ENCODE results near the gene ISOC2. TPM values are rescaled to one million over a fixed set of nuclear protein-coding genes. Genes with fewer than 3 reads are reported as not detected.
"Not testable (repeated sequence)": the region's sequence is repeated elsewhere in the genome, so short reads cannot be mapped to it uniquely, and the experiment has no call there.

Gene ISOC2
- polyA plus RNA-seq, 4 donors, result 28.8 to 164 (median 78.4) TPM

GRCh38 chr19:55426042-55426441 is 35.4 kb downstream of the ISOC2 start:
- WGBS, 3 donors, result 51 to 70% (median 53%) methylated on average over 2 of the region's 2 CpGs

GRCh38 chr19:55424518-55424917 is 36.9 kb downstream of the ISOC2 start:
- no peak for FAIRE-seq
- no peak for DNase-seq
- no peaks in the 10 kb centered on the region for H3K4me1 ChIP-seq (ENCODE audit: control insufficient read depth in 3 of 3, insufficient read depth in 2 of 3, low read depth in 1 of 3, low read length in 2 of 3)
- H3K4me3 ChIP-seq (ENCODE audit: low read depth in 1 of 3, low read length in 3 of 3), result no peak overlapping the region
- H3K27ac ChIP-seq (ENCODE audit: low read depth in 1 of 3, low read length in 2 of 3), result no peak overlapping the region
- WGBS, 3 donors, result 85 to 88% (median 87%) methylated on average over 3 of the region's 3 CpGs
- H3K27me3 ChIP-seq (ENCODE audit: control insufficient read depth in 3 of 3, insufficient read depth in 3 of 3, low read length in 3 of 3), result peaks cover 0 to 13% (median 3%) of the 10 kb centered on the region in 3 donors
- no peaks in the 10 kb centered on the region for H3K36me3 ChIP-seq (ENCODE audit: control insufficient read depth in 3 of 3, insufficient read depth in 2 of 3, low read depth in 1 of 3, low read length in 3 of 3)
- peaks cover 0 to 8% of the 10 kb centered on the region in 2 donors for H3K9me3 ChIP-seq (ENCODE audit: control insufficient read depth in 2 of 2, insufficient read depth in 1 of 2, low read depth in 1 of 2, low read length in 1 of 2)

More at GRCh38 chr19:55426042-55426441, 35.4 kb downstream of the ISOC2 start:
- DNase-seq, result no peak
- no peak for FAIRE-seq
- H3K27me3 ChIP-seq (ENCODE audit: control insufficient read depth in 3 of 3, insufficient read depth in 3 of 3, low read length in 3 of 3), result peaks cover 0 to 13% (median 4%) of the 10 kb centered on the region in 3 donors
- no peak overlapping the region for H3K4me3 ChIP-seq (ENCODE audit: low read depth in 1 of 3, low read length in 3 of 3)
- H3K27ac ChIP-seq (ENCODE audit: low read depth in 1 of 3, low read length in 2 of 3), result no peak overlapping the region
- no peaks in the 10 kb centered on the region for H3K36me3 ChIP-seq (ENCODE audit: control insufficient read depth in 3 of 3, insufficient read depth in 2 of 3, low read depth in 1 of 3, low read length in 3 of 3)
- peaks cover 0 to 2% of the 10 kb centered on the region in 2 donors for H3K9me3 ChIP-seq (ENCODE audit: control insufficient read depth in 2 of 2, insufficient read depth in 1 of 2, low read depth in 1 of 2, low read length in 1 of 2)
- H3K4me1 ChIP-seq (ENCODE audit: control insufficient read depth in 3 of 3, insufficient read depth in 2 of 3, low read depth in 1 of 3, low read length in 2 of 3), result no peaks in the 10 kb centered on the region

- no peak overlapping the region for H3K27ac ChIP-seq (ENCODE audit: low read depth in 1 of 3, low read length in 2 of 3)
- H3K36me3 ChIP-seq (ENCODE audit: control insufficient read depth in 3 of 3, insufficient read depth in 2 of 3, low read depth in 1 of 3, low read length in 3 of 3), result no peaks in the 10 kb centered on the region
- DNase-seq, result no peak
- WGBS, 3 donors, result 71 to 75% (median 72%) methylated on average over 13 of the region's 13 CpGs
- H3K4me1 ChIP-seq (ENCODE audit: control insufficient read depth in 3 of 3, insufficient read depth in 2 of 3, low read depth in 1 of 3, low read length in 2 of 3), result no peaks in the 10 kb centered on the region
- H3K27me3 ChIP-seq (ENCODE audit: control insufficient read depth in 3 of 3, insufficient read depth in 3 of 3, low read length in 3 of 3), result peaks cover 0 to 8% (median 3%) of the 10 kb centered on the region in 3 donors
- H3K4me3 ChIP-seq (ENCODE audit: low read depth in 1 of 3, low read length in 3 of 3), result no peak overlapping the region
- H3K9me3 ChIP-seq (ENCODE audit: control insufficient read depth in 2 of 2, insufficient read depth in 1 of 2, low read depth in 1 of 2, low read length in 1 of 2), result peaks cover 0 to 8% of the 10 kb centered on the region in 2 donors
- no peak for FAIRE-seq
These were observed 38.0 kb downstream of the ISOC2 start for GRCh38 chr19:55423225-55424005.

GRCh38 chr19:55421281-55421680 is 40.2 kb downstream of the ISOC2 start:
- WGBS, 3 donors, result 47 to 61% (median 59%) methylated on average over 4 of the region's 4 CpGs
- not testable (repeated sequence) for DNase-seq; H3K36me3 ChIP-seq (ENCODE audit: control insufficient read depth in 3 of 3, insufficient read depth in 2 of 3, low read depth in 1 of 3, low read length in 3 of 3); H3K4me3 ChIP-seq (ENCODE audit: low read depth in 1 of 3, low read length in 3 of 3); H3K9me3 ChIP-seq (ENCODE audit: control insufficient read depth in 2 of 2, insufficient read depth in 1 of 2, low read depth in 1 of 2, low read length in 1 of 2); FAIRE-seq; H3K27me3 ChIP-seq (ENCODE audit: control insufficient read depth in 3 of 3, insufficient read depth in 3 of 3, low read length in 3 of 3); H3K4me1 ChIP-seq (ENCODE audit: control insufficient read depth in 3 of 3, insufficient read depth in 2 of 3, low read depth in 1 of 3, low read length in 2 of 3); H3K27ac ChIP-seq (ENCODE audit: low read depth in 1 of 3, low read length in 2 of 3)

GRCh38 chr19:55419624-55420236 is 41.7 kb downstream of the ISOC2 start:
- Histone ChIP-seq H3K27ac (ENCODE audit: low read depth in 1 of 3, low read length in 2 of 3) (no peak overlapping the region), H3K4me1 (ENCODE audit: control insufficient read depth in 3 of 3, insufficient read depth in 2 of 3, low read depth in 1 of 3, low read length in 2 of 3) (no peaks in the 10 kb centered on the region), H3K27me3 (ENCODE audit: control insufficient read depth in 3 of 3, insufficient read depth in 3 of 3, low read length in 3 of 3) (peaks cover 0 to 4% (median 3%) of the 10 kb centered on the region in 3 donors), H3K36me3 (ENCODE audit: control insufficient read depth in 3 of 3, insufficient read depth in 2 of 3, low read depth in 1 of 3, low read length in 3 of 3) (no peaks in the 10 kb centered on the region), H3K4me3 (ENCODE audit: low read depth in 1 of 3, low read length in 3 of 3) (no peak overlapping the region), H3K9me3 (ENCODE audit: control insufficient read depth in 2 of 2, insufficient read depth in 1 of 2, low read depth in 1 of 2, low read length in 1 of 2) (peaks cover 0 to 8% of the 10 kb centered on the region in 2 donors)
- WGBS, 3 donors, result 62 to 73% (median 71%) methylated on average over 5 of the region's 5 CpGs
- DNase-seq (no peak), FAIRE-seq (no peak)

GRCh38 chr19:55419103-55419502 is 42.3 kb downstream of the ISOC2 start:
- Histone ChIP-seq H3K4me1 (ENCODE audit: control insufficient read depth in 3 of 3, insufficient read depth in 2 of 3, low read depth in 1 of 3, low read length in 2 of 3) (no peaks in the 10 kb centered on the region), H3K4me3 (ENCODE audit: low read depth in 1 of 3, low read length in 3 of 3) (no peak overlapping the region), H3K36me3 (ENCODE audit: control insufficient read depth in 3 of 3, insufficient read depth in 2 of 3, low read depth in 1 of 3, low read length in 3 of 3) (no peaks in the 10 kb centered on the region), H3K27ac (ENCODE audit: low read depth in 1 of 3, low read length in 2 of 3) (no peak overlapping the region), H3K9me3 (ENCODE audit: control insufficient read depth in 2 of 2, insufficient read depth in 1 of 2, low read depth in 1 of 2, low read length in 1 of 2) (peaks cover 0 to 6% of the 10 kb centered on the region in 2 donors), H3K27me3 (ENCODE audit: control insufficient read depth in 3 of 3, insufficient read depth in 3 of 3, low read length in 3 of 3) (peaks cover 0 to 3% (median 2%) of the 10 kb centered on the region in 3 donors)
- no peak for DNase-seq
- FAIRE-seq, result no peak
- WGBS, 3 donors, result 50 to 60% (median 54%) methylated on average over 5 of the region's 5 CpGs

- Histone ChIP-seq H3K27ac (ENCODE audit: low read depth in 1 of 3, low read length in 2 of 3) (no peak overlapping the region), H3K27me3 (ENCODE audit: control insufficient read depth in 3 of 3, insufficient read depth in 3 of 3, low read length in 3 of 3) (peaks cover 0 to 2% (median 0%) of the 10 kb centered on the region in 3 donors), H3K4me3 (ENCODE audit: low read depth in 1 of 3, low read length in 3 of 3) (no peak overlapping the region), H3K9me3 (ENCODE audit: control insufficient read depth in 2 of 2, insufficient read depth in 1 of 2, low read depth in 1 of 2, low read length in 1 of 2) (peaks cover 0 to 6% of the 10 kb centered on the region in 2 donors), H3K36me3 (ENCODE audit: control insufficient read depth in 3 of 3, insufficient read depth in 2 of 3, low read depth in 1 of 3, low read length in 3 of 3) (no peaks in the 10 kb centered on the region), H3K4me1 (ENCODE audit: control insufficient read depth in 3 of 3, insufficient read depth in 2 of 3, low read depth in 1 of 3, low read length in 2 of 3) (no peaks in the 10 kb centered on the region)
- WGBS, 3 donors, result 7 to 19% (median 8%) methylated on average over 7 of the region's 7 CpGs
- FAIRE-seq (no peak), DNase-seq (peak; percentile 82 to 86)
These were observed 43.3 kb downstream of the ISOC2 start for GRCh38 chr19:55418185-55418584.

GRCh38 chr19:55410168-55410567 is 51.3 kb downstream of the ISOC2 start:
- Histone ChIP-seq H3K27me3 (ENCODE audit: control insufficient read depth in 3 of 3, insufficient read depth in 3 of 3, low read length in 3 of 3) (no peaks in the 10 kb centered on the region), H3K4me3 (ENCODE audit: low read depth in 1 of 3, low read length in 3 of 3) (no peak overlapping the region), H3K36me3 (ENCODE audit: control insufficient read depth in 3 of 3, insufficient read depth in 2 of 3, low read depth in 1 of 3, low read length in 3 of 3) (peaks cover 0 to 15% (median 0%) of the 10 kb centered on the region in 3 donors), H3K27ac (ENCODE audit: low read depth in 1 of 3, low read length in 2 of 3) (no peak overlapping the region), H3K9me3 (ENCODE audit: control insufficient read depth in 2 of 2, insufficient read depth in 1 of 2, low read depth in 1 of 2, low read length in 1 of 2) (peaks cover 0 to 13% of the 10 kb centered on the region in 2 donors), H3K4me1 (ENCODE audit: control insufficient read depth in 3 of 3, insufficient read depth in 2 of 3, low read depth in 1 of 3, low read length in 2 of 3) (peaks cover 7 to 16% (median 8%) of the 10 kb centered on the region in 3 donors)
- FAIRE-seq (no peak), DNase-seq (no peak)
- WGBS, 3 donors, result 87 to 91% (median 91%) methylated on average over 2 of the region's 2 CpGs

Data from small intestine (tissue), 7 donors.